HepG2 (cell line): ENCODE data around the gene SDC4. TPM values are rescaled to one million over a fixed set of nuclear protein-coding genes. Genes with fewer than 3 reads are reported as not detected.
A peak's percentile ranks its signal among the peaks of the same experiment; 100 is the strongest.

Experiments
- ARID2 ChIP-seq: sonication (generic); formaldehyde crosslinking; IDR thresholded peaks from 2 replicates; pipeline ENCODE4 v1.8.1; 2022; ENCODE audit warnings: mild to moderate bottlenecking, missing genetic modification reagents, borderline replicate concordance
- GATA4 ChIP-seq: sonication (generic); IDR thresholded peaks from 2 replicates; pipeline ENCODE4 v1.6.1; 2016; ENCODE audit warnings: antibody characterized with exemption, low read depth, borderline replicate concordance
- NCOA1 ChIP-seq: sonication (generic); formaldehyde crosslinking; IDR thresholded peaks from 2 replicates; pipeline ENCODE4 v1.9.0; 2021; ENCODE audit warnings: missing genetic modification reagents
- PITX1 ChIP-seq: sonication (generic); formaldehyde crosslinking; IDR thresholded peaks from 2 replicates; pipeline ENCODE4 v1.5.1; 2020; ENCODE audit warnings: mild to moderate bottlenecking, missing genetic modification reagents
- POGZ ChIP-seq: sonication (generic); formaldehyde crosslinking; IDR thresholded peaks from 2 replicates; pipeline ENCODE4 v1.4.0; 2020; ENCODE audit warnings: mild to moderate bottlenecking, missing genetic modification reagents
- ZNF33B ChIP-seq: sonication (generic); formaldehyde crosslinking; IDR thresholded peaks from 2 replicates; pipeline ENCODE4 v1.5.1; 2020; ENCODE audit warnings: mild to moderate bottlenecking, missing genetic modification reagents
- ZNF446 ChIP-seq: sonication (generic); formaldehyde crosslinking; IDR thresholded peaks from 2 replicates; pipeline ENCODE4 v1.5.0; 2020; ENCODE audit warnings: mild to moderate bottlenecking, missing genetic modification reagents
- ZNF761 ChIP-seq: sonication (generic); formaldehyde crosslinking; conservative IDR thresholded peaks from 2 replicates; pipeline ENCODE4 v1.4.0; 2020; ENCODE audit warnings: mild to moderate bottlenecking, missing genetic modification reagents
- ZNF768 ChIP-seq: sonication (generic); formaldehyde crosslinking; IDR thresholded peaks from 2 replicates; pipeline ENCODE4 v1.4.0; 2020; ENCODE audit warnings: missing genetic modification reagents
- polyA plus RNA-seq, 8 experiments: library from polyadenylated mRNA; depleted of rRNA in 3 of 8; stranded (reverse) in 7 of 8; unstranded in 1 of 8; fragments of >200 nt; fragmentation: Illumina TruSeq in 4 of 8; extraction: Trizol in 4 of 8; gene quantifications; 2 replicates each; pipeline versions ENCODE4 v1.2.1 to v1.2.3, GENCODE V29; 2011 to 2016; ENCODE audit warnings: low read depth in 4 of 8, missing spikeins in 1 of 8, mixed read lengths in 1 of 8; ENCODE audit not compliant: insufficient read depth in 1 of 8
- total RNA-seq, 5 experiments: library from RNA; depleted of rRNA; stranded (reverse); fragments of >200 nt; fragmentation: Illumina TruSeq; extraction: Trizol; gene quantifications; 2 replicates each; pipeline ENCODE4 v1.2.3, GENCODE V29; 2016; ENCODE audit warnings: low read depth in 1 of 5
- TF ChIP-seq, protein P1 (sequence below): sonication (generic); formaldehyde crosslinking; IDR thresholded peaks from 2 replicates; pipeline ENCODE4 v1.5.0; 2020; ENCODE audit warnings: mild to moderate bottlenecking, missing genetic modification reagents, borderline replicate concordance
- TF ChIP-seq, protein P2 (sequence below): sonication (generic); formaldehyde crosslinking; IDR thresholded peaks from 2 replicates; pipeline ENCODE4 v1.8.1; 2022; ENCODE audit warnings: low read depth, mild to moderate bottlenecking, missing genetic modification reagents
- TF ChIP-seq, protein P3 (sequence below): sonication (generic); formaldehyde crosslinking; IDR thresholded peaks from 2 replicates; pipeline ENCODE4 v1.8.1; 2023; ENCODE audit warnings: mild to moderate bottlenecking, inconsistent platforms, moderate library complexity, missing genetic modification reagents, borderline replicate concordance
- TF ChIP-seq, protein P4 (sequence below): sonication (generic); formaldehyde crosslinking; IDR thresholded peaks from 2 replicates; pipeline ENCODE4 v1.5.1; 2020; ENCODE audit warnings: missing genetic modification reagents, mild to moderate bottlenecking, borderline replicate concordance
- TF ChIP-seq, protein P5 (sequence below): sonication (generic); formaldehyde crosslinking; IDR thresholded peaks from 2 replicates; pipeline ENCODE4 v1.9.0; 2021; ENCODE audit warnings: missing genetic modification reagents, mild to moderate bottlenecking, borderline replicate concordance

SDC4 gene
- total and polyA plus RNA-seq, 2 of the 13 experiments (the other 11 are each of a cell fraction or from before 2014, with no cell fraction given), result 49.0 to 65.1 TPM

DNA sequence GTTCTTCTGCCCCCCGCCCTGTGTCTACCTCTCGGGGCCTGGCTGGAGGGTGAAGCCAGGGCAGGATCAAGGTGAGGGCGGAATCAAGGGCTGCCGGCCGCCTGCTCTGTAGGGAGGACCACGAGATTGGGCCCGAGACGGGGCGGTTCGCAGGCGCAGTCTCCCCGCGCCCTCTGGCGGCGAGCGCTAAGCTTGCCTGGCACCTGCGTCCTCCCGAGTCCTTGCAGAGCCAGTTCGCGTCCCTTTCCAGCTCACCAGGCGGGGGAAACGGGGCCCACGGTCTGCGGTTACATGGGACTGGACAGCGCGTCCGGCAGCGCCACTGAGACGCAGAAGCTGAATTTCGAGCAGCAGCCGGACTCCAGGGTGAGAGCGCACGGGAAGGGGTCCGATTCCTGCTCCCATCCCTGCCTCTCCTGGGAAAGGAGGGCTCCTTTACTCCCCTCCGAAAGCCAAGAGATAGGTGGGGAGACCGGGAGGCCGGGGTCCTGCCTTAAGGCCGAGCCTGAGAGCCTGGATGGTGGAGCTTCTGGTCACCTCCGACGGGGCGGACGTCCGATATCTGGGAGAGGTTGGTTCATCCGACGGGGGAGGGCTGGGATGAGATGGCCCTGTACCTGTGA, 36.5 kb downstream of the SDC4 start (continued):
- TF ChIP-seq, protein P1, sequence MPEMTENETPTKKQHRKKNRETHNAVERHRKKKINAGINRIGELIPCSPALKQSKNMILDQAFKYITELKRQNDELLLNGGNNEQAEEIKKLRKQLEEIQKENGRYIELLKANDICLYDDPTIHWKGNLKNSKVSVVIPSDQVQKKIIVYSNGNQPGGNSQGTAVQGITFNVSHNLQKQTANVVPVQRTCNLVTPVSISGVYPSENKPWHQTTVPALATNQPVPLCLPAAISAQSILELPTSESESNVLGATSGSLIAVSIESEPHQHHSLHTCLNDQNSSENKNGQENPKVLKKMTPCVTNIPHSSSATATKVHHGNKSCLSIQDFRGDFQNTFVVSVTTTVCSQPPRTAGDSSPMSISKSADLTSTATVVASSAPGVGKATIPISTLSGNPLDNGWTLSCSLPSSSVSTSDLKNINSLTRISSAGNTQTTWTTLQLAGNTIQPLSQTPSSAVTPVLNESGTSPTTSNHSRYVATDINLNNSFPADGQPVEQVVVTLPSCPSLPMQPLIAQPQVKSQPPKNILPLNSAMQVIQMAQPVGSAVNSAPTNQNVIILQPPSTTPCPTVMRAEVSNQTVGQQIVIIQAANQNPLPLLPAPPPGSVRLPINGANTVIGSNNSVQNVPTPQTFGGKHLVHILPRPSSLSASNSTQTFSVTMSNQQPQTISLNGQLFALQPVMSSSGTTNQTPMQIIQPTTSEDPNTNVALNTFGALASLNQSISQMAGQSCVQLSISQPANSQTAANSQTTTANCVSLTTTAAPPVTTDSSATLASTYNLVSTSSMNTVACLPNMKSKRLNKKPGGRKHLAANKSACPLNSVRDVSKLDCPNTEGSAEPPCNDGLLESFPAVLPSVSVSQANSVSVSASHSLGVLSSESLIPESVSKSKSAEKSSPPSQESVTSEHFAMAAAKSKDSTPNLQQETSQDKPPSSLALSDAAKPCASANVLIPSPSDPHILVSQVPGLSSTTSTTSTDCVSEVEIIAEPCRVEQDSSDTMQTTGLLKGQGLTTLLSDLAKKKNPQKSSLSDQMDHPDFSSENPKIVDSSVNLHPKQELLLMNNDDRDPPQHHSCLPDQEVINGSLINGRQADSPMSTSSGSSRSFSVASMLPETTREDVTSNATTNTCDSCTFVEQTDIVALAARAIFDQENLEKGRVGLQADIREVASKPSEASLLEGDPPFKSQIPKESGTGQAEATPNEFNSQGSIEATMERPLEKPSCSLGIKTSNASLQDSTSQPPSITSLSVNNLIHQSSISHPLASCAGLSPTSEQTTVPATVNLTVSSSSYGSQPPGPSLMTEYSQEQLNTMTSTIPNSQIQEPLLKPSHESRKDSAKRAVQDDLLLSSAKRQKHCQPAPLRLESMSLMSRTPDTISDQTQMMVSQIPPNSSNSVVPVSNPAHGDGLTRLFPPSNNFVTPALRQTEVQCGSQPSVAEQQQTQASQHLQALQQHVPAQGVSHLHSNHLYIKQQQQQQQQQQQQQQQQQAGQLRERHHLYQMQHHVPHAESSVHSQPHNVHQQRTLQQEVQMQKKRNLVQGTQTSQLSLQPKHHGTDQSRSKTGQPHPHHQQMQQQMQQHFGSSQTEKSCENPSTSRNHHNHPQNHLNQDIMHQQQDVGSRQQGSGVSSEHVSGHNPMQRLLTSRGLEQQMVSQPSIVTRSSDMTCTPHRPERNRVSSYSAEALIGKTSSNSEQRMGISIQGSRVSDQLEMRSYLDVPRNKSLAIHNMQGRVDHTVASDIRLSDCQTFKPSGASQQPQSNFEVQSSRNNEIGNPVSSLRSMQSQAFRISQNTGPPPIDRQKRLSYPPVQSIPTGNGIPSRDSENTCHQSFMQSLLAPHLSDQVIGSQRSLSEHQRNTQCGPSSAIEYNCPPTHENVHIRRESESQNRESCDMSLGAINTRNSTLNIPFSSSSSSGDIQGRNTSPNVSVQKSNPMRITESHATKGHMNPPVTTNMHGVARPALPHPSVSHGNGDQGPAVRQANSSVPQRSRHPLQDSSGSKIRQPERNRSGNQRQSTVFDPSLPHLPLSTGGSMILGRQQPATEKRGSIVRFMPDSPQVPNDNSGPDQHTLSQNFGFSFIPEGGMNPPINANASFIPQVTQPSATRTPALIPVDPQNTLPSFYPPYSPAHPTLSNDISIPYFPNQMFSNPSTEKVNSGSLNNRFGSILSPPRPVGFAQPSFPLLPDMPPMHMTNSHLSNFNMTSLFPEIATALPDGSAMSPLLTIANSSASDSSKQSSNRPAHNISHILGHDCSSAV (CRISPR knock-in tag), result no peak
- TF ChIP-seq ZNF33B (CRISPR knock-in tag) (0 out of 2 replicates have a peak, but pooled peaks have one; percentile 53), ZNF446 (CRISPR knock-in tag) (0 out of 2 replicates have a peak, but pooled peaks have one; percentile 28), PITX1 (peak; percentile 62; the same call in 1 of the 2 replicates), NCOA1 (CRISPR knock-in tag) (no peak), ARID2 (CRISPR knock-in tag) (no peak), GATA4 (no peak), POGZ (CRISPR knock-in tag) (0 out of 2 replicates have a peak, but pooled peaks have one; percentile 42), ZNF761 (CRISPR knock-in tag) (no peak), ZNF768 (CRISPR knock-in tag) (peak; percentile 62; the same call in 1 of the 2 replicates)
- TF ChIP-seq, protein P2, sequence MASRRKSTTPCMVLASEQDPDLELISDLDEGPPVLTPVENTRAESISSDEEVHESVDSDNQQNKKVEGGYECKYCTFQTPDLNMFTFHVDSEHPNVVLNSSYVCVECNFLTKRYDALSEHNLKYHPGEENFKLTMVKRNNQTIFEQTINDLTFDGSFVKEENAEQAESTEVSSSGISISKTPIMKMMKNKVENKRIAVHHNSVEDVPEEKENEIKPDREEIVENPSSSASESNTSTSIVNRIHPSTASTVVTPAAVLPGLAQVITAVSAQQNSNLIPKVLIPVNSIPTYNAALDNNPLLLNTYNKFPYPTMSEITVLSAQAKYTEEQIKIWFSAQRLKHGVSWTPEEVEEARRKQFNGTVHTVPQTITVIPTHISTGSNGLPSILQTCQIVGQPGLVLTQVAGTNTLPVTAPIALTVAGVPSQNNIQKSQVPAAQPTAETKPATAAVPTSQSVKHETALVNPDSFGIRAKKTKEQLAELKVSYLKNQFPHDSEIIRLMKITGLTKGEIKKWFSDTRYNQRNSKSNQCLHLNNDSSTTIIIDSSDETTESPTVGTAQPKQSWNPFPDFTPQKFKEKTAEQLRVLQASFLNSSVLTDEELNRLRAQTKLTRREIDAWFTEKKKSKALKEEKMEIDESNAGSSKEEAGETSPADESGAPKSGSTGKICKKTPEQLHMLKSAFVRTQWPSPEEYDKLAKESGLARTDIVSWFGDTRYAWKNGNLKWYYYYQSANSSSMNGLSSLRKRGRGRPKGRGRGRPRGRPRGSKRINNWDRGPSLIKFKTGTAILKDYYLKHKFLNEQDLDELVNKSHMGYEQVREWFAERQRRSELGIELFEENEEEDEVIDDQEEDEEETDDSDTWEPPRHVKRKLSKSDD (CRISPR knock-in tag), result 0 out of 2 replicates have a peak, but pooled peaks have one; percentile 52
- TF ChIP-seq, protein P3, sequence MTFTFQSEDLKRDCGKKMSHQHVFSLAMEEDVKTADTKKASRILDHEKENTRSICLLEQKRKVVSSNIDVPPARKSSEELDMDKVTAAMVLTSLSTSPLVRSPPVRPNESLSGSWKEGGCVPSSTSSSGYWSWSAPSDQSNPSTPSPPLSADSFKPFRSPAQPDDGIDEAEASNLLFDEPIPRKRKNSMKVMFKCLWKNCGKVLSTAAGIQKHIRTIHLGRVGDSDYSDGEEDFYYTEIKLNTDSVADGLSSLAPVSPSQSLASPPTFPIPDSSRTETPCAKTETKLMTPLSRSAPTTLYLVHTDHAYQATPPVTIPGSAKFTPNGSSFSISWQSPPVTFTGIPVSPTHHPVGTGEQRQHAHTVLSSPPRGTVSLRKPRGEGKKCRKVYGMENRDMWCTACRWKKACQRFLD (CRISPR knock-in tag), result no peak
- TF ChIP-seq, protein P4, sequence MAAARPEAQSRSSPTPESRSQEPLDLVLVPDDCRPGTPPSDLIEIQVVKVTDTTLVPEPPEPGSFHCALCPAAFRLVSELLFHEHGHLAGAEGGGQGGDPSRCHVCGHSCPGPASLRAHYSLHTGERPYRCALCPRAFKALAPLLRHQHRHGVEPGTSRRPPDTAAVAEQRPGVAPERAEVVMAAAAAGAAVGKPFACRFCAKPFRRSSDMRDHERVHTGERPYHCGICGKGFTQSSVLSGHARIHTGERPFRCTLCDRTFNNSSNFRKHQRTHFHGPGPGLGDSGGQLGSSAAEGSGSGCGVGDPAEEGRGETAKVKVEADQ (CRISPR knock-in tag), result no peak
- TF ChIP-seq, protein P5, sequence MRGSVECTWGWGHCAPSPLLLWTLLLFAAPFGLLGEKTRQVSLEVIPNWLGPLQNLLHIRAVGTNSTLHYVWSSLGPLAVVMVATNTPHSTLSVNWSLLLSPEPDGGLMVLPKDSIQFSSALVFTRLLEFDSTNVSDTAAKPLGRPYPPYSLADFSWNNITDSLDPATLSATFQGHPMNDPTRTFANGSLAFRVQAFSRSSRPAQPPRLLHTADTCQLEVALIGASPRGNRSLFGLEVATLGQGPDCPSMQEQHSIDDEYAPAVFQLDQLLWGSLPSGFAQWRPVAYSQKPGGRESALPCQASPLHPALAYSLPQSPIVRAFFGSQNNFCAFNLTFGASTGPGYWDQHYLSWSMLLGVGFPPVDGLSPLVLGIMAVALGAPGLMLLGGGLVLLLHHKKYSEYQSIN (CRISPR knock-in tag), result no peak
